Measurements from ENCODE around the gene NAV1.

- TF ChIP-seq CTCF (IDR thresholded peaks at IDR 0.05) = no peak
- TF ChIP-seq POLR2AphosphoS5 (IDR thresholded peaks at IDR 0.05) = no peak
Observed at GRCh38 chr1:201525193-201525778, 13.6 kb upstream of the NAV1 start.

Data from suprapubic skin (tissue), 3 donors.